Small intestine (tissue), 7 donors: ENCODE data around the gene MSI2. TPM values are rescaled to one million over a fixed set of nuclear protein-coding genes. Genes with fewer than 3 reads are reported as not detected.

Experiments used
- DNase-seq, 2 donors: peaks; one replicate each; pipeline versions ENCODE4 v3.0.0 to v3.0.0-alpha.2; 2013
- FAIRE-seq: peaks from 2 replicates; lab custom pipeline; 2012; peaks lifted over from hg19 to GRCh38; lab: Jason Lieb, UNC
- H3K27ac ChIP-seq, 3 donors: one replicate each; pipeline ENCODE4 v1.5.1; 2013; ENCODE audit warnings: low read length in 2 of 3, mild to moderate bottlenecking in 2 of 3, control low read depth in 1 of 3, inconsistent platforms in 1 of 3, low read depth in 1 of 3, moderate library complexity in 1 of 3
- H3K27me3 ChIP-seq, 3 donors: one replicate each; pipeline ENCODE4 v1.6.1; 2013; ENCODE audit warnings: low read length in 3 of 3, inconsistent platforms in 1 of 3; ENCODE audit not compliant: control insufficient read depth in 3 of 3, insufficient read depth in 3 of 3
- H3K36me3 ChIP-seq, 3 donors: one replicate each; pipeline ENCODE4 v1.6.1; 2013; ENCODE audit warnings: low read length in 3 of 3, inconsistent platforms in 1 of 3, low read depth in 1 of 3, mild to moderate bottlenecking in 1 of 3, moderate library complexity in 1 of 3; ENCODE audit not compliant: control insufficient read depth in 3 of 3, insufficient read depth in 2 of 3
- H3K4me1 ChIP-seq, 3 donors: one replicate each; pipeline ENCODE4 v1.6.1; 2013; ENCODE audit warnings: low read length in 2 of 3, inconsistent platforms in 1 of 3, low read depth in 1 of 3, mild to moderate bottlenecking in 1 of 3, moderate library complexity in 1 of 3; ENCODE audit not compliant: control insufficient read depth in 3 of 3, insufficient read depth in 2 of 3
- H3K4me3 ChIP-seq, 3 donors: one replicate each; pipeline ENCODE4 v1.5.1; 2013; ENCODE audit warnings: low read length in 3 of 3, control low read depth in 1 of 3, inconsistent platforms in 1 of 3, low read depth in 1 of 3, mild to moderate bottlenecking in 1 of 3, moderate library complexity in 1 of 3
- H3K9me3 ChIP-seq, 2 donors: one replicate each; pipeline ENCODE4 v1.6.1; 2013; ENCODE audit warnings: low read depth in 1 of 2, low read length in 1 of 2; ENCODE audit not compliant: control insufficient read depth in 2 of 2, insufficient read depth in 1 of 2
- WGBS, 3 donors: extraction: QIAGEN DNeasy Blood & Tissue Kit; methylation state at CpG; one replicate each; pipeline ENCODE4 v1.1.7; 2013; 5-methylcytosine and 5-hydroxymethylcytosine counted together
- polyA plus RNA-seq, 4 donors: library from polyadenylated mRNA; stranded (reverse) in 3 of 4; unstranded in 1 of 4; fragments of 200-250 nt in 3 of 4; fragments of 120-200 nt in 1 of 4; gene quantifications; one replicate each; pipeline versions ENCODE4 v1.2.1 to v1.2.3, GENCODE V29; 2013
- donor health status: healthy with polysubstance abuse.
- donor health status: control.
- donor health status: control.
- donor health status: Bipolar disorder and iron deficiency.
- donor health status: healthy.

Gene MSI2
- polyA plus RNA-seq, 4 donors, result 5.1 to 49.4 (median 12.6) TPM

DNA sequence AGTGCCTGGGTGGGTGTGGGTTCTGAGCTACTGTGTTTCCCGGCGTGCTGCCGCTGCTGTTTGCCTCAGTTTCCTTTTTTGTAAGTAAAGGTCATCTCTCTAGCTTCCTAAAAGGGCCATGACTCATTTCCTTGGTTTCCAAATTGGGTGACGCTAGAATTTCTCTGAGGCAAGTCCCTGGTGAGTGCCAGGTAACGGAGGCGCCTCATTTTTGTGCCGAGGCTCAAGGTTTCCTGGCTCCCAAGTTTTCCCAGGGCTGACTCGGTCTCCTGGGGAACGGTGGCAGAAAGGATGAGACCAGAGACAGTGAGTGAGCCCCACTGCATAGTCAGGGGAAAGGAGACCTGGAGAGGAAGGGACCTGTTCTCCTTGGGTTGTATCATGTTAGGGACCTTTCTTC lies 20.3 kb downstream of the MSI2 start:
- no peak overlapping the region for H3K27ac ChIP-seq

DNA sequence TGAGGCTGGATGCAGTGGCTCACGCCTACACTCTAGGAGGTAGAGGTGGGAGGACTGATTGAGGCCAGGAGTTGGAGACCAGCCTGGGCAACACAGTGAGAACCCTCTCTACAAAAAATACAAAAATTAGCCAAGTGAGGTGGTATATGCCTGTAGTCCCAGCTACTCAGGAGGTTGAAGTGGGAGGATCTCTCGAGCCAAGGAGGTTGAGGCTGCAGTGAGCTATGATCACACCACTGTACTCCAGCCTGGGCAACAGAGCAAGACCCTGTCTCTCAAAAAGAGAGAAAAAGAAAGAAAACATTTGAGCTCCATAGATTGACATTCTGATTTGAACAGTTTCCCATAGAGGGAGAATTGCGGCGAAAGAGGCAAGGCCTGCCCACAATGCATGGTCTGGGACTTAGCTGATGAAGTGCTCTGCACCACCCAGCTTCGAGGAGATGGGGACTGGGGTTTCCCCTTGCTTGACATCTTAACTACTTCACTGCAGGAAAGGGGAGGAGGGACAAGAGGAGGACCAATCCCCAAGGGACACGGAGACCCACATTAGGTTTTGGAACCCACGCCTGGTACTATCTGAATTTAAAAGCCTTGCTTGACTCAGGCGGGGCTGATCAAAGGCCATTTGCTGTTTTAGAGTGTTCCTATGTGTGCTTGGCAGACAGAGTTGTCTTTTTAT lies 21.7 kb downstream of the MSI2 start:
- DNase-seq (no peak), FAIRE-seq (no peak)
- no peaks in the 10 kb centered on the region for H3K27me3 ChIP-seq
- peaks cover 0 to 73% (median 0%) of the 10 kb centered on the region in 3 donors for H3K36me3 ChIP-seq
- H3K4me3 ChIP-seq, result no peak overlapping the region
- H3K27ac ChIP-seq, result no peak overlapping the region
- peaks cover 0 to 8% (median 0%) of the 10 kb centered on the region in 3 donors for H3K4me1 ChIP-seq
- WGBS, 3 donors, result 67 to 82% (median 70%) methylated on average over 8 of the region's 8 CpGs
- H3K9me3 ChIP-seq, result no peaks in the 10 kb centered on the region

More for the DNA sequence above, 20.3 kb downstream of the MSI2 start:
- no peaks in the 10 kb centered on the region for H3K9me3 ChIP-seq
- peaks cover 0 to 8% (median 0%) of the 10 kb centered on the region in 3 donors for H3K4me1 ChIP-seq
- FAIRE-seq (no peak), DNase-seq (no peak)
- H3K4me3 ChIP-seq, result no peak overlapping the region
- no peaks in the 10 kb centered on the region for H3K27me3 ChIP-seq
- 90 to 94% (median 90%) methylated on average over 9 of the region's 9 CpGs for WGBS, 3 donors
- peaks cover 0 to 72% (median 2%) of the 10 kb centered on the region in 3 donors for H3K36me3 ChIP-seq

DNA sequence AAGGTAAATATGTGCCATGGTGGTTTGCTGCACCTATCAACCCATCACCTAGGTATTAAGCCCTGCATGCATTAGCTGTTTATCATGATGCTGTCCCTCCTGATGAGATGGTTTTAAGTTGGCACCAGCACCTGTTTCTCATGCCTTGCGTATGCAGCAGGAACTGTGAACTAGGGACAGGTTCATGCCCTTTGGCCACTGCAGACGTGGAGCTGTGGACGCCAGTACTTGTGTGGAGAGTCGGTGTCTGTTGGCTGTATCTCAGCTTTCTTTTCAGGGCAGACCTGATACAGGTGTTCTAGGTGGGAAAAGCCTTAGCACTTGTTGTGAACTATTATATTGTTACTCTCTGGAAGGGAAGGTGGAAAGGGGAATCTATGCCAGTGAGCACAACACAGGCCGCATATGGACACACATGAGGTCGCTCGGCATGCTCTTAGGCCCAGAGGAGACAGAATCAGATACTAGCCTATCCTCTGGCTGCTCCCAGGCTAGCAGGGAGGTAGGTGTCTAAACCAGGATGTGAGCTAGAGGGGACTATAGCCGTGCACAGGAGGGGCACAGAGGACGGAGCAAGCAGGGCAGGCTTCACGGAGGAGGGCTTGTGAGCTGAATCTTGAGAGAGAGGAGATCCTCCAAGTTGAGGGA lies 22.5 kb downstream of the MSI2 start:
- Histone ChIP-seq H3K36me3 (peaks cover 0 to 75% (median 0%) of the 10 kb centered on the region in 3 donors), H3K27ac (no peak overlapping the region), H3K9me3 (no peaks in the 10 kb centered on the region), H3K27me3 (no peaks in the 10 kb centered on the region), H3K4me1 (peaks cover 0 to 8% (median 0%) of the 10 kb centered on the region in 3 donors), H3K4me3 (no peak overlapping the region)
- DNase-seq (no peak), FAIRE-seq (no peak)
- WGBS, 3 donors, result 89 to 92% (median 92%) methylated on average over 10 of the region's 10 CpGs

DNA sequence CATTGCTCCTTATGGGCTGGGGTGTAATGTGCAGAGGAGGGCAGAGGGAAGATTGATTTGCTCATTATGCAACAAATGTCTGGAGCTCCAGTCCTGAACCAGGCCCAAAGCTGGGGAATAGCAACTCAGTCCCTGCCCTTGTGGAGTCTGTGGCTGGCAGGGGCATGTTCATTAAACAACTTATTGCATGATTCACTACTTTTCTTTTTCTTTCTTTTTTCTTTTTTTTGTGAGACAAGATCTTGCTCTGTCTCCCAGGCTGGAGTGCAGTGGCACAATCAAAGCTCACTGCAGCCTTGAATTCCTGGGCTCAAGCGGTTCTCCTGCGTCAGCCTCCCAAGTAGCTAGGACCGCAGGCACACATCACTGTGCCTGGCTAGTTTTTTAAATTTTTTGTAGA lies 23.1 kb downstream of the MSI2 start:
- DNase-seq (no peak), FAIRE-seq (no peak)
- Histone ChIP-seq H3K9me3 (no peaks in the 10 kb centered on the region), H3K36me3 (peaks cover 0 to 73% (median 0%) of the 10 kb centered on the region in 3 donors), H3K4me1 (peaks cover 0 to 8% (median 0%) of the 10 kb centered on the region in 3 donors), H3K27ac (no peak overlapping the region), H3K27me3 (no peaks in the 10 kb centered on the region), H3K4me3 (no peak overlapping the region)
- 97 to 99% (median 97%) methylated on average over 3 of the region's 3 CpGs for WGBS, 3 donors

DNA sequence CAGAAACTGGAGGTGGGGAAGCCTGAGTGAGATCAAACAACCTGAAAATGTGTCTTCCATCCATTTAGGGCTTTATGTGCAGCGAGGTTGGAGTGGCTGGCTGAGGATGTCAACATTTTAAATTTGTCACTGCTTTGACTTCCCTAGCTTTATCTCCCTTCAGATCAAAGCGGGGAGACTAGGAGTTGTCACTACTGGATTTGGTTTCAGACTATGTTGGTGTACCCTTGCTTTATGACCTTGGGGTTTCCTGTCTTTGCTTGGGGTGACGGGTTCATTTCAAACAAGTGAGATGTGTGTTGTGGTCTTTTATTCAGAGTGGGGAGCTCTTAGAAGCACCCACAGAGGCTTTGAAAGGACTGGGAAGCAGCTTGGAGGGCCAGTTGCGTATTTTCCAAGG lies 25.6 kb downstream of the MSI2 start:
- no peak overlapping the region for H3K27ac ChIP-seq

DNA sequence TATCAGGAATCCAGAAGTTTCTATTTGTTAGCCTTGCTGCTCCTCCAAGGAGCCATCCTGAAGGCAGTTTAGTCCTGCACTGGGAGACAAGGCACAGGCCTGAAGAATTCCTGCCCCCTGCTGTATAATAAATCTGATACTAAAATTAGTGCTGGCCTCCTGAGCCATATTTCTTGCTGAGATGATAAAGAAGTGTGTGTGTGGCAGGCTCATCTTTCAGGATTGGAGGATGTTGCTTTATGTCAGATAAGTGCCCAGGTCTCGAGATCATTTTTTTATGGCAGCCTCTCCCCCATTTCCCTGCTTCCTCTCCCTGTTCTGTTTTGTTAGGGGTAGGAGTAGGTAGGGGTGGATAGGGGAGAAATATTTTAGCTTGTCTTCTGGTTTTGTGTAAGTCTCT lies 26.0 kb downstream of the MSI2 start:
- FAIRE-seq (no peak), DNase-seq (no peak)
- Histone ChIP-seq H3K36me3 (peaks cover 0 to 65% (median 2%) of the 10 kb centered on the region in 3 donors), H3K9me3 (no peaks in the 10 kb centered on the region), H3K4me3 (no peak overlapping the region), H3K27me3 (no peaks in the 10 kb centered on the region), H3K27ac (no peak overlapping the region), H3K4me1 (peaks cover 0 to 5% (median 0%) of the 10 kb centered on the region in 3 donors)
- 78 to 95% (median 82%) methylated on average over 1 of the region's 1 CpG for WGBS, 3 donors

More for the DNA sequence above, 25.6 kb downstream of the MSI2 start:
- WGBS, 3 donors, result 77 to 90% (median 84%) methylated on average over 4 of the region's 4 CpGs
- no peak for FAIRE-seq
- DNase-seq, result no peak
- Histone ChIP-seq H3K9me3 (no peaks in the 10 kb centered on the region), H3K27me3 (no peaks in the 10 kb centered on the region), H3K4me1 (peaks cover 0 to 5% (median 0%) of the 10 kb centered on the region in 3 donors), H3K36me3 (peaks cover 0 to 67% (median 2%) of the 10 kb centered on the region in 3 donors), H3K4me3 (no peak overlapping the region)

DNA sequence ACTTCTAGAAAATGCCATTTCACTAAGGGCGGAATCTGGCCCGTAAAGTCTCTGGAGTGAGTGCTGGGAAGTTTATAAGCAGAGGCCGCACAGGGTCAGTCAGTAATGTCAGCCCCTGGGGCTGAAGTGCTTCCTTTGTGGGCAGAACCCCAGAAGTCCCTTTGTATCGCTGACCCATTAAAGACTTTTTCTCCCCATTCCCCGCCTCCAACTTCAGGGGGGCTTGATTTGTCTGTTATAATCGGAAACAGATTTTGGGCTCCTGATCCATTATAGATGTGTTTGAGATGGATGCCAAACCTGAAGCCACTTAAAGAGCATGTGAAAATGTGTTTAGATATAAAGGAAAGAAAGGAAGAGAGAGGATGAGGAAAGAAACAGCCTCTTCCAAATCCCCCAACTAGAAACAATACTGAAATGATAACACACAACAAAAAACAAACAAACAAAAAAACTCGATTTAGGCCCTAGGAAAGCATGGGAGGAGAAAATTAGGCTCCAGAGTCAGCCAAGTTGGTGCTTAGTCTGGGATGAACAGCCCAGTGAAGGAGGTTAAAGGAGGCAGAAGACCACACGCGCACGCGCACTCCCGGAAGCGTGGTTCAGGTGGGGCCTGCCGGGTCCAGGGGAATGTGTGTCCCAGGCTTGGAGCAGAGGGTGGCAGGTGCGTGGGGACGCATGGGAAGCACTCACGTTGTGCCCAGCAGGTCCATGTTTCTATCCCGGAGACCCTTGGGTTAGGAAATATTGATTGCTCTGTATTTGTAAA lies 27.1 kb downstream of the MSI2 start:
- WGBS, 3 donors, result 90 to 92% (median 91%) methylated on average over 18 of the region's 18 CpGs
- Histone ChIP-seq H3K27me3 (no peaks in the 10 kb centered on the region), H3K36me3 (peaks cover 0 to 66% (median 2%) of the 10 kb centered on the region in 3 donors), H3K27ac (no peak overlapping the region), H3K4me1 (peaks cover 0 to 5% (median 0%) of the 10 kb centered on the region in 3 donors), H3K4me3 (no peak overlapping the region), H3K9me3 (no peaks in the 10 kb centered on the region)
- FAIRE-seq (no peak), DNase-seq (no peak)

DNA sequence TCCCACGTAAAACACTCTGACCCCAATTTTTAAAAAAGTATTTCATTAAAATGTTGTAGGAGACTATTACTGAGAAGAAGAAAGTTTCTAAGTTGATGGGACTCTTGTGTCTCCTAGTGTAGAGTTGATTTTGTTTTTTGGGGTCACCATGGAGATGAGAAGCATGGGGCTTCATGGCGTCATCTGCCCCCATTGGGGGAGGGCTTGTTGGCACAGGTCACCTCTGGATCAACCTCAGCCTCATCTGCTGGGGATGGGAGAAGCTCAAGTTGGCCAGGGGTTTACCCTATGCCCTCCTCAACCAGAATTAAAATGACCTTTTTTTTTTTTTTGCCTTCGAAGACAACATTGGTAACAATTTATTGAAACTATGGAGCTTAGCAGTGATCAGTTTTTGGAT lies 28.3 kb downstream of the MSI2 start:
- 70 to 81% (median 78%) methylated on average over 3 of the region's 3 CpGs for WGBS, 3 donors
- Histone ChIP-seq H3K36me3 (peaks cover 0 to 65% (median 2%) of the 10 kb centered on the region in 3 donors), H3K4me1 (peaks cover 0 to 5% (median 0%) of the 10 kb centered on the region in 3 donors), H3K4me3 (no peak overlapping the region), H3K9me3 (no peaks in the 10 kb centered on the region), H3K27ac (no peak overlapping the region), H3K27me3 (no peaks in the 10 kb centered on the region)
- no peak for FAIRE-seq
- DNase-seq, result no peak
